SK-N-SH (cell line): ENCODE results near the gene SEPTIN12. TPM values are rescaled to one million over a fixed set of nuclear protein-coding genes. Genes with fewer than 3 reads are reported as not detected.

Source experiments
- CTCF ChIA-PET: fragments of 300-600, 350-600 bp; formaldehyde crosslinking; extraction: SDS; loops from one replicate; lab custom pipeline; 2021; lab: Yijun Ruan, JAX
- POLR2A ChIA-PET: fragments of 350-600 bp; sonication (Branson Sonifier 250); formaldehyde crosslinking; extraction: SDS; loops from one replicate; lab custom pipeline; 2020; ENCODE audit warnings: antibody characterized with exemption, inconsistent platforms; lab: Yijun Ruan, JAX
- DNase-seq: peaks from one replicate; pipeline ENCODE4 v3.0.0; 2012
- H2AFZ ChIP-seq: fragments of 200-600 bp; sonication (generic); 2 replicates; pipeline ENCODE4 v1.8.1; 2016; ENCODE audit warnings: antibody characterized with exemption, mild to moderate bottlenecking, low read depth
- H3F3A ChIP-seq: fragments of 200-600 bp; sonication (generic); replicated peaks from 2 replicates; pipeline ENCODE3; 2016; ENCODE audit warnings: antibody characterized with exemption, mild to moderate bottlenecking; ENCODE audit not compliant: insufficient read depth
- H3K27ac ChIP-seq, 2 experiments: fragments of 200-500 bp in 1 of 2; fragments of 200-600 bp in 1 of 2; sonication (Bioruptor generic) in 1 of 2; sonication (generic), shearing (Covaris generic) in 1 of 2; 2 replicates each; pipeline versions ENCODE4 v1.5.1 to v1.6.1; 2014 to 2016; ENCODE audit warnings: low read depth in 2 of 2, inconsistent platforms in 1 of 2, low read length in 1 of 2, mild to moderate bottlenecking in 1 of 2, mixed read lengths in 1 of 2
- H3K27me3 ChIP-seq: fragments of 200-600 bp; sonication (generic), shearing (Covaris generic); 2 replicates; pipeline ENCODE4 v1.6.1; 2016; ENCODE audit warnings: mixed run types; ENCODE audit not compliant: insufficient read depth
- H3K36me3 ChIP-seq, 2 experiments: fragments of 200-500 bp in 1 of 2; fragments of 200-600 bp in 1 of 2; sonication (Bioruptor generic) in 1 of 2; sonication (generic) in 1 of 2; replicated peaks in 1 of 2; 2 replicates each; pipeline versions ENCODE3 to v1.5.1; 2014 to 2016; ENCODE audit warnings: low read length in 1 of 2, mild to moderate bottlenecking in 1 of 2; ENCODE audit not compliant: insufficient read depth in 2 of 2, control insufficient read depth in 1 of 2
- H3K4me1 ChIP-seq, 2 experiments: fragments of 200-500 bp in 1 of 2; fragments of 200-600 bp in 1 of 2; sonication (Bioruptor generic) in 1 of 2; sonication (generic), shearing (Covaris generic) in 1 of 2; 2 replicates each; pipeline versions ENCODE4 v1.5.1 to v1.6.1; 2014 to 2016; ENCODE audit warnings: low read depth in 1 of 2, low read length in 1 of 2, mixed run types in 1 of 2; ENCODE audit not compliant: insufficient read depth in 2 of 2, control insufficient read depth in 1 of 2
- H3K4me2 ChIP-seq: fragments of 200-600 bp; sonication (generic), shearing (Covaris generic); 2 replicates; pipeline ENCODE4 v1.6.1; 2017; ENCODE audit warnings: mixed run types
- H3K4me3 ChIP-seq, 2 experiments: fragments of 200-500 bp in 1 of 2; fragments of 200-600 bp in 1 of 2; sonication (Bioruptor generic) in 1 of 2; sonication (generic), shearing (Covaris generic) in 1 of 2; 2 replicates each; pipeline versions ENCODE4 v1.5.1 to v1.8.1; 2014 to 2016; ENCODE audit warnings: low read depth in 2 of 2, inconsistent platforms in 1 of 2, low read length in 1 of 2, mild to moderate bottlenecking in 1 of 2, mixed read lengths in 1 of 2, moderate library complexity in 1 of 2
- H3K79me2 ChIP-seq: fragments of 200-600 bp; sonication (generic); 2 replicates; pipeline ENCODE4 v1.8.1; 2017; ENCODE audit warnings: mild to moderate bottlenecking; ENCODE audit not compliant: insufficient read depth
- H3K9ac ChIP-seq: fragments of 200-600 bp; sonication (generic); 2 replicates; pipeline ENCODE4 v1.6.1; 2017; ENCODE audit warnings: mixed run types
- H3K9me2 ChIP-seq: fragments of 200-600 bp; sonication (generic); 2 replicates; pipeline ENCODE4 v1.6.1; 2017; ENCODE audit warnings: mixed run types
- H3K9me3 ChIP-seq: fragments of 200-600 bp; sonication (generic); 2 replicates; pipeline ENCODE4 v1.6.1; 2017; ENCODE audit warnings: mixed run types, mild to moderate bottlenecking, moderate library complexity
- H4K20me1 ChIP-seq: fragments of 200-600 bp; sonication (generic); 2 replicates; pipeline ENCODE4 v1.6.1; 2017; ENCODE audit warnings: mild to moderate bottlenecking, mixed run types; ENCODE audit not compliant: insufficient read depth
- EP300 ChIP-seq, 2 experiments: IDR thresholded peaks; 2 replicates each; pipeline versions ENCODE4 v1.4.0 to v1.6.1; 2012; ENCODE audit warnings: borderline replicate concordance in 1 of 2, low read depth in 1 of 2, low read length in 1 of 2
- EZH2phosphoT487 ChIP-seq: fragments of 200-600 bp; sonication (generic); IDR thresholded peaks from 2 replicates; pipeline ENCODE4 v1.6.1; 2017; ENCODE audit warnings: low read depth, mixed run types, mild to moderate bottlenecking, antibody characterized with exemption, moderate library complexity, borderline replicate concordance
- FOSL2 ChIP-seq: IDR thresholded peaks from 2 replicates; pipeline ENCODE4 v1.4.0; 2012; ENCODE audit warnings: low read depth, mild to moderate bottlenecking, moderate library complexity, borderline replicate concordance
- FOXM1 ChIP-seq: IDR thresholded peaks from 2 replicates; pipeline ENCODE4 v1.4.0; 2012; ENCODE audit warnings: low read depth, mild to moderate bottlenecking
- GATA2 ChIP-seq: sonication (generic); formaldehyde crosslinking; IDR thresholded peaks from 2 replicates; pipeline ENCODE4 v1.5.0; 2020; ENCODE audit warnings: mild to moderate bottlenecking, missing genetic modification reagents
- MXI1 ChIP-seq: IDR thresholded peaks from 2 replicates; pipeline ENCODE4 v1.6.1; 2012; ENCODE audit warnings: mild to moderate bottlenecking, low read depth, low read length, improper control_type of control experiment
- POLR2AphosphoS5 ChIP-seq: IDR thresholded peaks from 2 replicates; pipeline ENCODE4 v1.6.1; 2012; ENCODE audit warnings: low read depth, low read length
- RAD21 ChIP-seq: IDR thresholded peaks from 2 replicates; pipeline ENCODE4 v1.6.1; 2012; ENCODE audit warnings: mild to moderate bottlenecking, low read length
- RCOR1 ChIP-seq: fragments of 150-350 bp; IDR thresholded peaks from 2 replicates; pipeline ENCODE4 v1.6.1; 2017; ENCODE audit warnings: antibody characterized with exemption, low read length
- RXRA ChIP-seq: IDR thresholded peaks from 2 replicates; pipeline ENCODE4 v1.4.0; 2012; ENCODE audit warnings: low read depth, mild to moderate bottlenecking, borderline replicate concordance
- SMC3 ChIP-seq: IDR thresholded peaks from 2 replicates; pipeline ENCODE4 v1.6.1; 2012; ENCODE audit warnings: low read depth, low read length, improper control_type of control experiment
- TCF12 ChIP-seq: IDR thresholded peaks from 2 replicates; pipeline ENCODE4 v1.4.0; 2012
- TEAD4 ChIP-seq: IDR thresholded peaks from 2 replicates; pipeline ENCODE4 v1.4.0; 2012; ENCODE audit warnings: mild to moderate bottlenecking, borderline replicate concordance; ENCODE audit not compliant: insufficient read depth
- WGBS: methylation state at CpG from one replicate; pipeline ENCODE4 v1.1.6; 2017; ENCODE audit warnings: low lambda C conversion rate; 5-methylcytosine and 5-hydroxymethylcytosine counted together
- polyA plus RNA-seq, 3 experiments: library from polyadenylated mRNA; depleted of rRNA; stranded (reverse); fragments of >200 nt; gene quantifications; 2 replicates each; pipeline ENCODE4 v1.2.3, GENCODE V29; 2012
- TF ChIP-seq, protein P1 (sequence below): IDR thresholded peaks from 2 replicates; pipeline ENCODE4; 2012
- TF ChIP-seq, protein P2 (sequence below): IDR thresholded peaks from 2 replicates; pipeline ENCODE4 v1.4.0; 2012; ENCODE audit warnings: low read depth, borderline replicate concordance
- TF ChIP-seq, protein P3 (sequence below): fragments of 150-350 bp; IDR thresholded peaks from 2 replicates; pipeline ENCODE4 v1.6.1; 2016; ENCODE audit warnings: mild to moderate bottlenecking, low read depth, low read length

The SEPTIN12 gene
- polyA plus RNA-seq, 1 of the 3 experiments (the other 2 are of a cell fraction), result 0.07 TPM

DNA sequence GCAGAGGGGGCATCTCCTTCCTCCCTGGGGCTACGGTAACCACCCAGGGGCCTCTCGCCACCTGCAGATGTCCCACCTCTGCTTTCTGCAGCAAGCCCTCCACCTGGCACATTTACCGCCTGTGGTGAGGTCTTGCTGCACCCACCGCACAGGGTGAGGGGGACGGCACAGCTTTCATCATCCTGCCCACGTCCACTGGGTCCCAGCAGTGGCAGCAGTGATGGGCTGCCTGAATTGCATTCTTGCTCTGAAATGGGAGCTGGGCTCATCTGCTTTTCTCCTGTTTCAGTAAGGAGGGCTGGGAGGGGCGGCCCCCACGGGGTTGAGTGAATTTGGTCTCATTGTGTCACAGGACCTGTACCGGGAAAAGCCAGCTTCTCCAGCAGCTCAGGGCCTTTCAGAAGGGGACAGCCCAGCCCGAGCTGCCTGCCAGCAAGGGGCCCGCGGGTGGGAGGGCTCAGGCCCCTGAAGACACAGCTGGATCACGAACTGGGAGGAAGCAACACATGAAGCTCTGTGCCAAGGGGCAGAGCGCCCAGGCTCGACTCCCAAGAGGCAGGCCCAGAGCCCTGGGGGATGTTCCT is 41.1 kb downstream of the SEPTIN12 start:
- TF ChIP-seq, protein P1, sequence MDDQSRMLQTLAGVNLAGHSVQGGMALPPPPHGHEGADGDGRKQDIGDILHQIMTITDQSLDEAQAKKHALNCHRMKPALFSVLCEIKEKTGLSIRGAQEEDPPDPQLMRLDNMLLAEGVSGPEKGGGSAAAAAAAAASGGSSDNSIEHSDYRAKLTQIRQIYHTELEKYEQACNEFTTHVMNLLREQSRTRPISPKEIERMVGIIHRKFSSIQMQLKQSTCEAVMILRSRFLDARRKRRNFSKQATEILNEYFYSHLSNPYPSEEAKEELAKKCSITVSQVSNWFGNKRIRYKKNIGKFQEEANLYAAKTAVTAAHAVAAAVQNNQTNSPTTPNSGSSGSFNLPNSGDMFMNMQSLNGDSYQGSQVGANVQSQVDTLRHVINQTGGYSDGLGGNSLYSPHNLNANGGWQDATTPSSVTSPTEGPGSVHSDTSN, result no peak
- TF ChIP-seq TCF12 (no peak), TEAD4 (no peak), MXI1 (no peak), EP300 (IDR thresholded peaks at IDR 0.05; ENCODE audit: borderline replicate concordance in 1 of 2, low read depth in 1 of 2, low read length in 1 of 2) (no peak), RXRA (no peak)
- TF ChIP-seq, protein P2, sequence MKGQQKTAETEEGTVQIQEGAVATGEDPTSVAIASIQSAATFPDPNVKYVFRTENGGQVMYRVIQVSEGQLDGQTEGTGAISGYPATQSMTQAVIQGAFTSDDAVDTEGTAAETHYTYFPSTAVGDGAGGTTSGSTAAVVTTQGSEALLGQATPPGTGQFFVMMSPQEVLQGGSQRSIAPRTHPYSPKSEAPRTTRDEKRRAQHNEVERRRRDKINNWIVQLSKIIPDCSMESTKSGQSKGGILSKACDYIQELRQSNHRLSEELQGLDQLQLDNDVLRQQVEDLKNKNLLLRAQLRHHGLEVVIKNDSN, result no peak
- TF ChIP-seq, protein P3, sequence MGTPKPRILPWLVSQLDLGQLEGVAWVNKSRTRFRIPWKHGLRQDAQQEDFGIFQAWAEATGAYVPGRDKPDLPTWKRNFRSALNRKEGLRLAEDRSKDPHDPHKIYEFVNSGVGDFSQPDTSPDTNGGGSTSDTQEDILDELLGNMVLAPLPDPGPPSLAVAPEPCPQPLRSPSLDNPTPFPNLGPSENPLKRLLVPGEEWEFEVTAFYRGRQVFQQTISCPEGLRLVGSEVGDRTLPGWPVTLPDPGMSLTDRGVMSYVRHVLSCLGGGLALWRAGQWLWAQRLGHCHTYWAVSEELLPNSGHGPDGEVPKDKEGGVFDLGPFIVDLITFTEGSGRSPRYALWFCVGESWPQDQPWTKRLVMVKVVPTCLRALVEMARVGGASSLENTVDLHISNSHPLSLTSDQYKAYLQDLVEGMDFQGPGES, result no peak
- ChIA-PET CTCF (interaction anchor here (1.1 to 1.5 kb wide), 3 partner anchors 16 to 209 kb away, joined by 3 to 5 read pairs (median 3); partner anchors contain the start of gene ROGDI), POLR2A (interaction anchor here (0.6 kb wide), 1 partner anchor 38 kb away, joined by 3 read pairs; no protein-coding TSS in a partner anchor)
- Histone ChIP-seq H3K4me1 (no peaks in the 10 kb centered on the region; a peak in 1 of 4 replicates), H3K4me3 (no peak overlapping the region), H3K36me3 (peaks cover 6 to 13% of the 10 kb centered on the region in 2 experiments), H3K9ac (no peak overlapping the region), H3K79me2 (no peaks in the 10 kb centered on the region), H3K4me2 (no peak overlapping the region), H3K27me3 (no peaks in the 10 kb centered on the region), H4K20me1 (no peaks in the 10 kb centered on the region), H3F3A (no peaks in the 10 kb centered on the region), H2AFZ (no peak overlapping the region), H3K27ac (no peak overlapping the region; a peak in 1 of 4 replicates), H3K9me2 (no peaks in the 10 kb centered on the region), H3K9me3 (no peaks in the 10 kb centered on the region)
- 100% methylated on average over 6 of the region's 15 CpGs for WGBS
- no peak for DNase-seq

DNA sequence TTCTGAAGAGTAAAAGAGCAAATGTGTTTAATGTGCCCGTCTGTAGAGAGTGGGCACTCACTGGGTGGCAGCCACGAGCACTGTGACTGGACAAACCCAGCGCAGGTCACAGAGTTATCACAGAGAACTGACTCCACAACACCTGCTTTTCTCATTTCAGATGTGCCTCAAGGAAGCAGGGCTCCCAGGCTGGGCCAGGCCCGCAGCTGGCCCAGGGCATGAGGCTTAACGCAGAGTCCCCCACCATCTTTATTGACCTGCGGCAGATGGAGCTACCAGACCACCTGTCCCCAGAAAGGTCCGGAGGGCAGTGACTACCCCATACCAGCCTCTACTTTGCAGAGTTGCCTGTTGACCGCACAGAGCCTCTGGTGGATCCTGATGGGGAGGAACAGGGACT is 41.9 kb downstream of the SEPTIN12 start:
- H3K9ac ChIP-seq, result no peak overlapping the region
- no peak overlapping the region for H3K27ac ChIP-seq
- H3K4me2 ChIP-seq, result no peak overlapping the region
- H3K36me3 ChIP-seq, result peaks cover 5 to 6% of the 10 kb centered on the region in 2 experiments
- H3K4me3 ChIP-seq, result no peak overlapping the region
- POLR2A ChIA-PET, result no interaction called here
- no peaks in the 10 kb centered on the region for H4K20me1 ChIP-seq
- no peak overlapping the region for H2AFZ ChIP-seq
- H3K27me3 ChIP-seq, result no peaks in the 10 kb centered on the region
- WGBS, result 88% methylated on average over 2 of the region's 8 CpGs
- H3F3A ChIP-seq, result no peaks in the 10 kb centered on the region
- no peak for TF ChIP-seq GATA2
- no peak for TF ChIP-seq RCOR1
- no peak for TF ChIP-seq TCF12
- TF ChIP-seq FOSL2, result no peak
- no peak for TF ChIP-seq FOXM1
- peak; percentile 19; the same call in 1 of the 2 replicates for TF ChIP-seq RAD21
- no peak for TF ChIP-seq EZH2phosphoT487
- TF ChIP-seq SMC3, result peak; percentile 15; the same call in 1 of the 2 replicates
- no peak for TF ChIP-seq POLR2AphosphoS5
- no peak for DNase-seq
- no peaks in the 10 kb centered on the region for H3K9me3 ChIP-seq
- no peaks in the 10 kb centered on the region for H3K79me2 ChIP-seq
- no peaks in the 10 kb centered on the region for H3K9me2 ChIP-seq
- H3K4me1 ChIP-seq, result no peaks in the 10 kb centered on the region; a peak in 1 of 4 replicates
- CTCF ChIA-PET, result no interaction called here
